Neural crest cell (in vitro differentiated cells): ENCODE data around the gene CCDC13. TPM values are rescaled to one million over a fixed set of nuclear protein-coding genes. Genes with fewer than 3 reads are reported as not detected.

Experiments used
- DNase-seq: peaks from one replicate; pipeline ENCODE4 v3.0.0; 2021; ENCODE audit warnings: low read depth, mixed read lengths, low spot score
- H3K27ac Mint-ChIP-seq: one replicate; pipeline ENCODE4 v1.8.0; 2021; ENCODE audit warnings: mild to moderate bottlenecking, mixed read lengths; ENCODE audit not compliant: unreplicated experiment
- H3K27me3 Mint-ChIP-seq: 2 replicates; pipeline ENCODE4 v1.8.0; 2021; ENCODE audit warnings: low read depth, mild to moderate bottlenecking, mixed read lengths
- H3K36me3 Mint-ChIP-seq: 2 replicates; pipeline ENCODE4 v1.8.0; 2021; ENCODE audit warnings: low read depth, mild to moderate bottlenecking, mixed read lengths
- H3K4me1 Mint-ChIP-seq: 2 replicates; pipeline ENCODE4 v1.8.0; 2021; ENCODE audit warnings: mixed read lengths
- H3K4me3 Mint-ChIP-seq: one replicate; pipeline ENCODE4 v1.8.0; 2021; ENCODE audit warnings: mild to moderate bottlenecking, mixed read lengths
- H3K9me3 Mint-ChIP-seq: 2 replicates; pipeline ENCODE4 v1.8.0; 2021; ENCODE audit warnings: mixed read lengths
- total RNA-seq: library from RNA; stranded (reverse); gene quantifications from 2 replicates; pipeline ENCODE4 v1.2.1, GENCODE V29; 2021
- TF ChIP-seq, protein P1 (sequence below): fragments of 200-600 bp; sonication (generic); conservative IDR thresholded peaks from 2 replicates; pipeline ENCODE4 v1.5.0; 2021; ENCODE audit warnings: antibody characterized with exemption, mild to moderate bottlenecking

The CCDC13 gene
- total RNA-seq, 1 donor from 2014 or later: 2.0 TPM

GRCh38 chr3:42764561-42765295 is 8.3 kb downstream of the CCDC13 start:
- TF ChIP-seq, protein P1, sequence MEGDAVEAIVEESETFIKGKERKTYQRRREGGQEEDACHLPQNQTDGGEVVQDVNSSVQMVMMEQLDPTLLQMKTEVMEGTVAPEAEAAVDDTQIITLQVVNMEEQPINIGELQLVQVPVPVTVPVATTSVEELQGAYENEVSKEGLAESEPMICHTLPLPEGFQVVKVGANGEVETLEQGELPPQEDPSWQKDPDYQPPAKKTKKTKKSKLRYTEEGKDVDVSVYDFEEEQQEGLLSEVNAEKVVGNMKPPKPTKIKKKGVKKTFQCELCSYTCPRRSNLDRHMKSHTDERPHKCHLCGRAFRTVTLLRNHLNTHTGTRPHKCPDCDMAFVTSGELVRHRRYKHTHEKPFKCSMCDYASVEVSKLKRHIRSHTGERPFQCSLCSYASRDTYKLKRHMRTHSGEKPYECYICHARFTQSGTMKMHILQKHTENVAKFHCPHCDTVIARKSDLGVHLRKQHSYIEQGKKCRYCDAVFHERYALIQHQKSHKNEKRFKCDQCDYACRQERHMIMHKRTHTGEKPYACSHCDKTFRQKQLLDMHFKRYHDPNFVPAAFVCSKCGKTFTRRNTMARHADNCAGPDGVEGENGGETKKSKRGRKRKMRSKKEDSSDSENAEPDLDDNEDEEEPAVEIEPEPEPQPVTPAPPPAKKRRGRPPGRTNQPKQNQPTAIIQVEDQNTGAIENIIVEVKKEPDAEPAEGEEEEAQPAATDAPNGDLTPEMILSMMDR: no peak
- H3K4me3 Mint-ChIP-seq: no peak overlapping the region
- no peaks in the 10 kb centered on the region for H3K27me3 Mint-ChIP-seq
- H3K4me1 Mint-ChIP-seq: peaks cover 6% of the 10 kb centered on the region
- no peak overlapping the region for H3K27ac Mint-ChIP-seq
- no peak for DNase-seq
- H3K9me3 Mint-ChIP-seq: no peaks in the 10 kb centered on the region
- no peaks in the 10 kb centered on the region for H3K36me3 Mint-ChIP-seq

- no peaks in the 10 kb centered on the region for H3K9me3 Mint-ChIP-seq
- H3K4me1 Mint-ChIP-seq: peaks cover 6% of the 10 kb centered on the region
- no peaks in the 10 kb centered on the region for H3K36me3 Mint-ChIP-seq
- TF ChIP-seq, protein P1: no peak
- no peak overlapping the region for H3K4me3 Mint-ChIP-seq
- DNase-seq: no peak
- peaks cover 2% of the 10 kb centered on the region for H3K27me3 Mint-ChIP-seq
- no peak overlapping the region for H3K27ac Mint-ChIP-seq
Measured at GRCh38 chr3:42764115-42764514, 8.9 kb downstream of the CCDC13 start.

GRCh38 chr3:42763021-42763420 is 10.0 kb downstream of the CCDC13 start:
- TF ChIP-seq, protein P1: no peak
- H3K4me3 Mint-ChIP-seq: no peak overlapping the region
- no peak overlapping the region for H3K27ac Mint-ChIP-seq
- H3K4me1 Mint-ChIP-seq: peaks cover 6% of the 10 kb centered on the region
- peaks cover 3% of the 10 kb centered on the region for H3K27me3 Mint-ChIP-seq
- H3K36me3 Mint-ChIP-seq: no peaks in the 10 kb centered on the region
- DNase-seq: no peak
- H3K9me3 Mint-ChIP-seq: no peaks in the 10 kb centered on the region

DNA sequence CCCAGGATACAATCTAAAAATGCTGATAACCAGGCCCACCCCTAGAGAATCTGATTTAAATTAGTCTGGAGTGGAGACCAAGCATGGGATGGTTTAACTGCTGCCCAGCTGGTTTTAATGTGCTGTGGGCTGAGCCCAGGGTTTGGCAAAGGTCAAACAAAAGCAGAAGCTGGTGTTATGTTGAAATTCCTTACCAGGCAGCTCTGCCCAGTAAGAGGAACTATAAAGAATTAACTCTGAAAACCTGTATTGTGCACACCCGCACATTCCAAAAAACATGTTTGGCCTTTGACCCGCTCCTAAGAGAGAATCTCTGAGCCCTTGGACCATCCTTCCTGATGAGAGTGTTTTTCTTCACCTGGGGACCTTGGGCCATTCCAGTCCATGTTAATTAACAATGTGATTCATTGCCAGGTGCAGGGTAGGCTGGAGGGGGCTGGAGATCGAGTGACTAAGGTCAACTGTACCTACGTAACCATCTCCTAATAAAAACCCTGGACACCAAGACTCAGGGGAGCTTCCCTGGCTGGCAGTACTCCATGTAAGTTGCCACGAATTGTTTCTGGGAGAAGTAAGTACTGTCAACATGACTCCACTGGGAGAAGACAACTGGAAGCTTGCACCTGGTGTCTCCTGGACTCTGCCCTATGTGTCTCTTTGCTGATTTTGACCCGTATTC is 10.9 kb downstream of the CCDC13 start:
- peaks cover 6% of the 10 kb centered on the region for H3K4me1 Mint-ChIP-seq
- H3K36me3 Mint-ChIP-seq: no peaks in the 10 kb centered on the region
- H3K27ac Mint-ChIP-seq: no peak overlapping the region
- TF ChIP-seq, protein P1: no peak
- no peak for DNase-seq
- H3K27me3 Mint-ChIP-seq: peaks cover 3% of the 10 kb centered on the region
- H3K9me3 Mint-ChIP-seq: no peaks in the 10 kb centered on the region
- H3K4me3 Mint-ChIP-seq: no peak overlapping the region

DNA sequence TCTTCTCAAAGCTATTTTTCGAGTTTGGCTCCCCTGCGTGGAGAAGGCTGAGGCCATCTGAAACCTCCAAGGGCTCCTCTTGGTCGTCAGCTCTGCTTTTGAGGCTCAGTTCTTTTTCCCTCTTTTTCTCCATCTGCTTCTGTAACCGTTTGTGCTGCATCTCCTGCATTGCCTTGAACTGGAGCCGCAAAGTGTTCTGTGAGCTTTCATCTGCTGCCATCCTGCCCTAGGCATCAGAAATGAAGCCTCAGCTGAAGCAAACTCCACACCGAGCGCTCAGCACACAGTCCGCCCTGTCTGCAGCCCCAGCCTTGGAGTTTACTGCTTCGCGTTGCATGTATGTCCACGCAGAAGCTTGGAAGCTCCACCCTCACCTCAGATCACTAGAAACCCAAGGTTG is 14.9 kb downstream of the CCDC13 start:
- no peaks in the 10 kb centered on the region for H3K36me3 Mint-ChIP-seq
- H3K4me1 Mint-ChIP-seq: peaks cover 6% of the 10 kb centered on the region
- peaks cover 3% of the 10 kb centered on the region for H3K27me3 Mint-ChIP-seq
- DNase-seq: no peak
- H3K9me3 Mint-ChIP-seq: no peaks in the 10 kb centered on the region
- no peak overlapping the region for H3K4me3 Mint-ChIP-seq
- TF ChIP-seq, protein P1: no peak
- no peak overlapping the region for H3K27ac Mint-ChIP-seq
